ENCODE results near the gene CLK2.
"Not testable (repeated sequence)": the region's sequence is repeated elsewhere in the genome, so short reads cannot be mapped to it uniquely, and the experiment has no call there.

The CLK2 gene

DNA sequence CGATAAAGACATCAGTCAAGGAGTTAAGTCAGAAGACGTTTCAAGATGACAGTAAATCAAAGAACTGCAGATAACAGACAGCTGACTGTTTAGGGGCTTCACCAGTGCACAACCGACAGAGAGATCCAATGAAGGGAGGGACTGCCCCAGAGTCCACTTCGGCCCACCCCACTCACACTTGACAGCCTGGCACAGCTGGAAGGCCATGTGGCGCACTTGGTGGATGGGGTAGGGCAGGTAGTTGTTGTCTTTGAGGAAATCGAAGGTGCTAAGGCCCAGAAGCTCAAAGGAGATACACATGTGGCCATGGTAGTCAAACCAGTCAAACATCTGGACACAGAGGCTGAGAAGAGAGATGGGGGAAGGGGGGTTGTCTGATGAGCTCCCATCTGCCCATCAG lies 6.8 kb downstream of the CLK2 start:
- no peak for DNase-seq (ENCODE audit: low read depth)

DNA sequence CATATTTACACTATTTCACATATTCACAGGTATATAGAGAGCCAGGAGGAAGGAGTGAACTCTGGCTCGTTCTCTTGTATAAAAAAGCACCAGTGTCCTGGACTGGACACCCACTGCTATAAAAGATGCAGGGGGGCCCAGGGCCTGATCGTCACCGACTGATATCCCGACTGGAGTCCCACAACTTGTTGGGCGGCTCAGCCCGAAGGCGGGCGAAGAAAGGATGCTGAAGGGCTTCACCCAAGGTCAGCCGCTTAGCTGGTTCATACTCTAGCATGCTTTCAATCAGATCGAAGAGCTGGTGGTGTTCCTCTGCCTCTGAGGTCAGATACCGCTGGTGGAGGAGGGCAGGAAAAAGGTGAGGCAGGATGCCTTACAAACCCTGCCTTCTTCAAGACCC lies 10.2 kb downstream of the CLK2 start:
- DNase-seq (ENCODE audit: low read depth) = no peak

DNA sequence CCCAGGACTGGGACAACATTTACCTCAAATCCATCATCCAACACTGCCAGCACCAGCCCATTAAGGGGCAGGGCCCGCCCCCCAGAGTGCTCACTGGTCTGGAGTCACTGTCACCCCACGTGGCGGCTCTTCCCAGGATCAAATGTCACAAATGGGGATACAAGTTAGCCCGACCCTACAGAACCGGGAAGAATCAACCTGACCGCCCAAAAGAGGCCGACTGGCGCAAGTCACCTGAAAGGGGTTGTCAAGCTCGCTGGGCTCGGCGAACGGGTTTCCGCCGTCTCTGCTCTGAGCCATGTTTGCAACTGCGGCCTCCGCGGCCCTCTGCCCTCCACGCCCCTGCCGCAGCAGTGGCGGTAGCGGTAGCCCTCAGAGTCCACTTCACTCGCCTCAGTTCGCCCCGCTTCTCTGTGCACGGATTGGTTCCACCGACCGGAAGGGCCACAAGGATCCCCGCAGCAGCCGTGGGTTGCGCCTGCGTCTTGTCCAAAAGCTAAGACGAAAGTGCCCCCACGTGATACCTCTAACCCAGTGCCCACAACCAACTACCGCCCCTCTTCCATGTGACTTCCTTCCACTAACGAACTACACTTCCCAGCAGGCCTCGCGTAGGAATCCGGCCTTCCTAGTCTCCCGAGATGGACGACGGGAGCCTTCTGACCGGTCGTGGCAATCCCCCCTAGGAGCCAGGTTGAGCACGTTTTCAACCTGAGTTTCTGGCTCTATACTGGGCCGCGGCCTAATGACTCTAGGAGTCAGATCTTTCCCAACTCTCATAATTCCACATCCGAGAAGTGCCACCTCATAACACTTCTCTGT lies 11.2 kb downstream of the CLK2 start, which contains the start of gene SCAMP3:
TSS of gene SCAMP3 (minus strand) at position 509 of the 822 bp plus-strand sequence. CDS start at position 300, 209 bp downstream.
- peak; percentile 99 for DNase-seq (ENCODE audit: low read depth)

DNA sequence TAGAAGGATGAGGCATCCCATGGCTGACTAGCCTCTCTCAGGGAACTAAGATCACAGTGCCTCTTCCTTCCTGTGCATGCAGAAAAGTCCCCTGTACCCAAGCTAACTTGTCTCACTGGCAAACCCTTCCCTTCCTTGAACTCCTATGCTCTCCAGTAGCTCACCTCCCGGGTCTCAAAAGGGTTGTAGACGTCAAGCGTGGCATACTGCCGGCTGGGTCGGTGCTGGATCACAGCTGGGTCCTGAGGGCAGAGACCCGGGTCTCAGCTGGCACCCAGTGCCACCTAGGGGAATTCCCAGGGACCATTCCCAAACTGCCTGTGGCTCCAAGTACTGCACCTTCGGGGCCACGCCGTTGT lies 11.8 kb downstream of the CLK2 start:
- DNase-seq (ENCODE audit: low read depth) = peak; percentile 39

DNA sequence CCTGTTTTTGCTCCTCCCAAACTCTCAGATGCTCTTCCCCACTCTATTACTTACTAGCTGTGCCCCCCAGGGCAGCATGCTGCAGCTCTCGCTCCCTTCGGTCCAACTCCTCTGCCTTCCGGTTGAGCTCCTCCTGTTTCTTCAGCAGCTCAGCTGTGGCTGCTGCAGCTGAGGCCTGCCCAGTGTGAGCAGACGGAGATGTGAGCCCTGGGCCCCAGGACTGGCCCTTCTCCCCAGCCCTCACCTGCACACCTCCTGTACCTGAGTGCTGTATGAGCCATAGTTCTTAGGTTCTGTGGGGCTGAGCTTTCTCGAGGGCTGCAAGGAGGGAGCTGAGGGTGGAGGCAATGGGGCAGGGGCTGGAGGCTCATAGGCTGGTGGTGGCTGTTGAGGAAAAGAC lies 13.0 kb downstream of the CLK2 start:
- DNase-seq (ENCODE audit: low read depth) = no peak

DNA sequence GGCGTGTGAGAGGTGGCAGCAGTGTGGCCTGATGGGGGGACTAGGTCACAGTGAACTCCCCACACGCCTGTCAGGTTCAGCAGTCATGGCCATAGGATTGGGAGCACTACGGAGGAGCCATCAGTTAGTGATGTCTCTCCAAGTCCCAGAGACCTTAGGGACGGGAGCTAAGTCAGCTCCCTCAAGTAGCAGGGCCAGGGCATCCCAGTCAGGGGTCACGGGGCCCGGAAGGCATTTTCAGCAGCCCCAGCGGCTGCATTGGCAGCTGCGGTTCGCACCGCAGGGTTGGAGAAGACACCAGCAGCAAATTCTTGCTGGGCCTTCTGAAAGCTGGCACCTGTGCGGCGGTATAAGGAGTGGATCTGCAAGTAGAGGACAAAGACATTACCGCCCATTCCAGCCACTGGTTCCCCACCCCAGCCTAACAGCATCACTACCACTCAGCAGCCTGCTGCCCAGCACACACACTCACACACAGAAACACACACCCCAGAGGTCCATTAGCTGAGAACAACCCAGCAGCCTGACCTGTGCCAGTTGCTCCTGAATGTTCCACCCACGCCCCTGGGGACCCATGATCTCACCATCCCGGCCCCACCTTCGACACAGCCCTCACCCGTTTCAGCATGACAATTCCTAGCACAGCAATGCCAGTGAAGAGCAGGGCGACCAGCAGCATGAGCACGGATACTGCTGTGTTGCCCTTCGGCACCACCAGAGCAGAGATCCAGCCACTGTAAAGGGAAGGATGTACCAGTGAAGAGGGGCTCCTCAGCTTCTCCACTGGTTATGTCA lies 17.0 kb downstream of the CLK2 start:
- DNase-seq (ENCODE audit: low read depth) = no peak

DNA sequence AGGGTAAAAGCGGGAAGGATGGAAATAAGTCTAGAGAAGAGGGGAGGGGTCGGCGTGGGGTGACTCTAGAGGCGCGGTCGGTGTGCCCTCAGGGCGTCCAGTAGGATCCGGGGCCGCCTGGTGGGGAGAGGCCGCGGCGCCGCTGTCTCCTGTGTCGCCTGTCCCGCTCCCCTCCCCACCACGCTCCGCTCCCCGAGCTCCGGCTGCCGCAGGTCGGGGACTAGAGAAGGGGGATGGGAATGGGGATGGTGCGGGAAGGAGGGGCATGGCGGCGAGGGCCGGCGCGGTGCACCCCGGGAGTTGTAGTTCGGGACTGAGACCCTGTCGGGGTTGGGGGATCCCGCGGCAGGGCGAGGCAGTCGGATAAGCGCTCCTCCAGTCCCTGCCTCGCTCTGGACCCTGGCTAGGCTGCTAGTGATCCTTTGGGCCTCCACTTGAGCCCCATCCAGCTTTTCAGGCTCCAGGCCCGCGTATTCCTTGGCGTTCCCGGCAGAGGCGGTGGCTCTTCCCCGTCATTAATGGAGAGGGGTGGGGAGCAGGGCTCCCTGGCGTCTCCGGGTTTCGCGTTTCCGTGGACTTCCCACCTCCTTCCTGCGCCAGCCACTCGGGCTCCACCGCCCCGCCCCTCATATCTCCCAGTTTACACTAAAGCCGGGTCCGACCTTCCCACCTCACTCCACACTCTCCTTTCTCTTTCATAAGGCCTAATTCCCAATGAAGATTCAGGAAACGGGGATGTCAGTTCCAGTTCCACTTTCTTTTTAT lies 17.9 kb downstream of the CLK2 start, which contains the start of gene ENTREP3:
TSS of gene ENTREP3 (minus strand) at position 241 of the 765 bp plus-strand sequence. CDS start 606 bp downstream, outside the sequence.
- DNase-seq (ENCODE audit: low read depth) = peak; percentile 87

DNA sequence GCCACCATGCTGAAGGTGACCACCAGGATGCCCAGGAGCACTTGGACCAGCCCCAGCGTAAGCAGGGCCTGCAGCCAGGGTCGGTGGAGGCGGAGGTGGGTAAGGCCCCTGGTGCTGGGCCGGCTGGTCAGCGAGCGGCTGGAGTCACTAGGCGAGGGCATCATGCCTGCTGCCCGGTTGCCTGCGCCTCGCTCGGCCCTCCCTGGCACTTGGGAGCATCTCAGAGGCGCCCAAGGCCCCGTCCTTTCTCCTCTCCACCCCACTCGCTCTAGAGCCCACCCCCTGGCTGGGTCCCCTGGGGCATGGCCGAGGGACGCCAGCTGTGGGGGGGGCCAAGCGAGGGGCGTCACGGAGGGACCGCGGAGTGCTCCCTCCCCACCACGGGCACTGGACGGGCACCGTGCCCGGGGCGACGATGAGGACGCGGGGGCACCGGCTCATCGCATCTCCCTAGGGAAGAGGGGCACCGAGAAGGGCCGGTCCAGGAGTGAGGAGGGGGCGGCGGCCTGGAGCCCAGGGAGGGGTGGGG lies 18.5 kb downstream of the CLK2 start:
- peak; percentile 34 for DNase-seq (ENCODE audit: low read depth)

DNA sequence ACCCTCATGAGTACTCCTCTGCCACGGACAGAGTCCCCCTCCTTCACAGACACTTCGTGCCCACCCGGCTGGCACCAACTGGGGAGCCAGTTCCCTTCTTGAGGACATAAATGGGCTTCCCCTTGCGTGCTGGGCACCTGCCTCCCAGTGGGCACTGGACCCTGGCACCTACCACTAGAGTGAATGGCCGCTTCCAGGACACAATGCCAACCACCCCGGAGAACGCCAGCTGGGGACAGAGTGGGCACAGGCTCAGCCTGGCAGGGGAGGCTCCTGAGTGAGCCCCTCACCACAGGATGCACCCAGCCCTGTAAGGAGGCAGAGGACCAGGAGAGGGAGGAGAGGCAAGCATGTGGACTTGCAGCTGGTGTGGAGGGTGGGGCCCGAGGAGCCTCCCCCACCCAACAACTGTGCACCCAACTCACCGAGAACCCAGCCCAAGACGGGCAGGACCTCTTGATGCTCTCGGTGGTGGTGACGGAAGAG lies 19.0 kb downstream of the CLK2 start:
- DNase-seq (ENCODE audit: low read depth) = no peak

DNA sequence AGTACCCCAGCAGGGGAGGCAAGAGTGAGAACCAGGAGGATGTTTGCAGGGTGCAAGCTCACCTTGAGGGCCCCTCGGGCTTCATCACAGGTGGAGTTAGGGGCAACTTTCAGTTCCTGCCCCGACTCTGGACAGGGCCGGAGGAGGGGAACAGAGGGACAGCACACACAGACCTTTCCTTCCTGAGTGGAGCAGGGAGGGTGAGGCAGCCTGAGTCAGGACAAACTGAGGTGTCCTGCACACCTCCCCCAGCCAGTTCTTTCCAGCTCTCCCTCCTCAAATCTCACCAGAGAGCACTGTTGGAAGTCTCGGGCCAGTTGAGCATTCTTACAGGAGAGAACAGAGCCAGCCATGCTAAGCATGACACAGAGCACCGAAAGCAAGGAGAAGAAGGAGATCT lies 19.5 kb downstream of the CLK2 start:
- DNase-seq (ENCODE audit: low read depth) = no peak

DNA sequence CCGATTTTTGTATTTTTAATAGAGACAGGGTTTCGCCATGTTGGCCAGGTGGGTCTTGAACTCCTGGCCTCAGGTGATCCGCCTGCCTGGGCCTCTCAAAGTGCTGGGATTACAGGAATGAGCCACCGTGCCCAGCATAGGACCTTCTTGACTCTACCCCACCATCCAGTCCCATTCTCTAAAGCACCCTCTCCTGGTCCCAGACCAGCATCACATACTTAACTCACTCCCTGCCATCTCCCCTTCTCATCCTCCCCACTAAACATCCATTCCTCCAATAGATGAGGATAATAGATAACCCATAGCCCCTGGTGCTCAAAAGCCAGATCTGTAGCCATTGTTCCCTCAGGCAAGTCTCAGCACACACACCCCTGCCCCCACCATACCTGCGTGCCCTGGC lies 20.1 kb downstream of the CLK2 start:
- no peak for DNase-seq (ENCODE audit: low read depth)

DNA sequence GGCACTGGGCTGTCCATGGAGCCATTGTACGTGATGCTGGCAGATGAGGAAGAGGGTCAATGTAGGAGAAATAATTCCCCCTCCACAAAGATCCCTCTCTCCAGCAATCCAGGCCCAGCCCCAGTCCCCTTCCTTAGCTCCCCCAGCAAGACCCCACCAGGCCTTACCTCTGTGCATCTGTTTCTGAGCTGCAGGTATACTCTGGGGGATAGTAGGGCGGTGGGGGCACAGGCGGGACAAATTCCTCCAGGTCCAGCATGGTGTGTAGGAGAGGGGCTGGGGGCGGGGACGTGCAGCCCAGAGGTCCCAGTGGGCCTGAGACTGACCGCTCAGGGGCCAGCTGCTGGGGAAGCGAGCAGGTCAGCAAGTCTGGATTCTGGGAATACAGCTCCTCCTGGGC lies 21.7 kb downstream of the CLK2 start:
- DNase-seq (ENCODE audit: low read depth) = no peak

DNA sequence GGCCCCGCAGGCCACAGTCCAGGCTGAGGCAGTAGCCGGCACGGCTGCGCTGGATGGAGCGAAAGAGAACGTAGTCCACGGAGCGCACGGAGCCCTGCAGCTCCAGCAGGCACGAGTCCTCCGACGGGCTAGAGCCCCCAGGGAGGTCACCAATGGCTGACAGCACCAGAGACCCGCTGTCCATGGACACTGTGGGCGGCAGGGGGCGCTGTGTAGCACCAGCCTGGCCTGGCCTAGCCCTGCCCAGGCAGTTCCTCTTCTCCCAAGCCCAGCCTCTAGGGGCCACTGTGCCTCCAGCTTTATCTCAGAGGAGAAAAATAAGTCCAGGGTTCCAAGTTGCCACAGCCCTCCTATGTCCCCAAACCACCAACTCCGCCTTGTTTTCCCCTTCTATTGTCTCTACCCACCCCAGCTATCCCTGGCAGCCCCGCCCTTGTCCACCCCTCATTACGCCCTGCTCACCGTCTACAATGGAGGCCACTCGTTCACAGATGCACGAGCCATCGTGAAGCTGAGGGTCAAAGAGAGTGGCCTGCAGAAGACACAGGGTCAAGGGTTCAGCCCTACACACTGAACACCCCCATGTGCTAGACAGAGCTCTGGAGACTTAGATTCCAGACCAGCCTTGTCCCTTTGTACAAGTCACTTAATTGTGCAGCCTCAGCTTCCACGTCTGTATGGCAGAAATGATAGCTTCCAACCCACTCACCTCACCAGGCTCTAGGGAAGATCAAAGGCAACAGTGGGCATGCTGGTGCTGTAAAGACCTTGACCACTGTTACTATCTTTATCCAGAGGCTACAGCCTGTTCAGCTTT lies 22.5 kb downstream of the CLK2 start:
- peak; percentile 90 for DNase-seq (ENCODE audit: low read depth)

DNA sequence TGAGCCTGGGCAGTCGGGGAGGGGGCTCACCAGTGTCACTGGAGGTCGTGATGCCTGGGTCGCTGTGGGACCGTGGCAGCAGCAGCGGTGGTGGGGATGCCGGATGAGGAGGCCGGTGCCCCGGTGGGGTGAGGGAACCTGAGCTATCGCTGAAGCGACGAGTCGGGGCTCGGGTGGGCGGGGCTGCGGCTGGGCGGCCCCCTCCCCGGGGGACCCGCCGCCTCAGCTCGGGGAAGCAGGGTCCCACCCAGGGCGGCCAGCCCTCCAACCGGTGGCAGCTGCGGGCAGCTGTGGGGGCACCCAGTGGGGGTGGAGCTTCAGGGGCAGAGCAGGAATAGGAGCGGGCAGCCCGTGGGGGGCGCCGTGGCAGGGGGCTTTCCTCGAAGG lies 23.1 kb downstream of the CLK2 start:
- no peak for DNase-seq (ENCODE audit: low read depth)

DNA sequence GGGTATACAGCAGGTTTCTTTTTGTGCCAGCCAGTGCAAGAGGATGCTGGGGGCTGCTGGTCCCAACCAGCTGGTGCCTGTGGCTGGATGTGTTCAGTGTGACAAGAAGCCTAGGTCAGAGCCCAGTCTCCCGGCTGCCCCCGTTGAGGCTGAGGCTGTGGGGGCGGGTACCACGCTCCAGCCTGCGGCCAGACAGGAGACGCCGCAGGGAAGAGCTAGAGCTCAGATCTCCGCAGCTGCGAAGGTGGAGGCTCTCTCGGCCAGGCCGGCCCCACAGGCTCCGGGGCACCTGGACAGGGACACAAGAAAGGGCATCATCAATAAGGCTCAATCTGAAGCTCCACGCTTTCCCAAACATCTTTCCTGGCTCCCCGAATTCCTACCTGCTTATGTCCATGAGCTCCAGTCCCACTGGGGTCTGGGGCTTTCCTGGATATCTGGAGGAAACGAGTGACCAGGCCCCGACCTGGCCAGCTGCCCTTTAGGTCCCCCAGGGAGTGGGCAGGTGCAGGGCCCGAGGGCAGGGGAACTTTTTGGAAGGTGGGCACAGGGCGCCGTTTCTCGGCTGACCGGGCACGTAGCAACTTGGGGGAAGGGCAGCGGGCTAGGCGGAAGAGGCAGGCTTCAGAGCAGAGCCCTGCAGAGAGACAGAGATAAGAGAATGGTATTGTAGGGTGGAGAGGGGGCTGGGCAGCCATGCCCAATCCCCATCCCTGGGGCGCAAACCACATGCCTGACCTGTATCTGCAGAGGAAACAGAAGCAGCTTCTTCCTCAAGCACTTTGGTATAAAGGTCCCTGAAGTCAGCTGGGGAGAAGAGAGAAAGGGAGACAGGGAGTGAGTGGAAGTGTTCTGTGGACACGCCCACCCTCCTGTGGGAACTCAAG lies 25.4 kb downstream of the CLK2 start:
- DNase-seq (ENCODE audit: low read depth) = no peak

DNA sequence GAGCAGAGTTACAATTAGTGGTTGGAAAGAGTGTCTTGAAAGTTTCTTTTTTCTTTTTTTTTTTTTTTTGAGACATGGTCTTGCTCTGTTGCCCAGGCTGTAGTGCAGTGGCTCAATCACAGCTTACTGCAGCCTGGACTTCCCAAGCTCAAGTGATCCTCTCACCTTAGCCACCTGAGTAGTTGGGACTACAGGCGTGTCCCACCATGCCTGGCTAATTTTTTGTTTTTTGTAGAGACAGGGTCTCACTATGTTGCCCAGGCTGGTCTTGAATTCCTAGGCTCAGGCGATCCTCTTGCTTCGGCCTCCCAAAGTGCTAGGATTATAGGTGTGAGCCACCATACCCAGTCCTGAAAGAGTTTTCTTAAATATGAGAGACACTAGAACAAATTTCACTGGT lies 26.5 kb downstream of the CLK2 start:
- DNase-seq (ENCODE audit: low read depth) = not testable (repeated sequence)

DNA sequence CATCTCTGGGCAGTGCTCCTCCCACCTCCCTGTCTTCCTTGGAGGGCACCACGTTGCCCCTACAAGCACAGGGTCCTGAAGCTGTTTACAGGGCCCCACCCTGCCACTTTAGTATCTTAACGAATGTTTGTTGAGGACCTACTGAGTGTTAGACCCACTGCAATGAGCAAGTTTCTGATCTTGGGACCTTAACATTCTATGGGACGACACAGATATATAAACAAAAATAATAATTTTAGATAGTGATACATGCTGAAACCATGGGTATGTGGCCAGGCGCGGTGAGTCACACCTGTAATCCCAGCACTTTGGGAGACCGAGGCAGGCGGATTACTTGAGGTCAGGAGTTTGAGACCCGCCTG lies 28.2 kb downstream of the CLK2 start:
- no peak for DNase-seq (ENCODE audit: low read depth)

DNA sequence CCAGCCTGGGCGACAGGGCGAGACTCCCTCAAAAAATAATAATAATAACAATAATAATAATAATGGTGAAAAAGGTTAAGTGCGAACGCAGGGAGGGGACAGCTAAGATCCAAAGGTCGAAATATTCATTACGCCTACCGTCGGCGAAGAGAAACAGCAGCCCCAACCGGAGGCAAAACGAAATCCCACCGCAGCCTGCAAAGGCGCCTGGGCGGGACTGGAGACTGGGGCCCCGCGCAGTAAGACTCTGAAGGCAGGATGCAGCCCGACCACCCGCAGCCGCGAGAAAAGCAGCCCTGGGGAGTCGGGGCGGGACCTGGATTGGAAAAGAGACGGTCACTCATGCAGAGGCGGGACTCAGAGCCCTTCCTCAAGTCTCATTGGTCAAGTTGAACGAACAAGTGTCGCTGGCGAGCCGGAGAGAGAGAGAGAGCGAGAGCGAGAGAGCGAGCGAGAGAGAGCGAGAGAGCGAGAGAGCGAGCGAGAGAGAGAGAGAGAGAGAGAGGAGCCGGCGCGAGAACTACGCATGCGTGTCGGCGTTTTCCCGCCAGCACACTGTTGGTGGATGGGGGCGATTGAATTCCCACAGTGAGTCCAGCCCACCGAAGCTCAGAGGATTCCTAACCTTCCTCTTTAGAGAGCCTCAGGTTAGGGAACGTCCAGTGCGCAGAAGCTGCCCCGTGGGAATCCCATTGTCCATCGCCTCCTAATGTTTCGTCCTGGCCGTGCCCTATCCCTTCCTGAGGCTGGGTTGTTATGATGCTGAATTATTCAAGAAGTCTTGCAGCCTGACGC lies 28.7 kb downstream of the CLK2 start:
- DNase-seq (ENCODE audit: low read depth) = peak; percentile 99

DNA sequence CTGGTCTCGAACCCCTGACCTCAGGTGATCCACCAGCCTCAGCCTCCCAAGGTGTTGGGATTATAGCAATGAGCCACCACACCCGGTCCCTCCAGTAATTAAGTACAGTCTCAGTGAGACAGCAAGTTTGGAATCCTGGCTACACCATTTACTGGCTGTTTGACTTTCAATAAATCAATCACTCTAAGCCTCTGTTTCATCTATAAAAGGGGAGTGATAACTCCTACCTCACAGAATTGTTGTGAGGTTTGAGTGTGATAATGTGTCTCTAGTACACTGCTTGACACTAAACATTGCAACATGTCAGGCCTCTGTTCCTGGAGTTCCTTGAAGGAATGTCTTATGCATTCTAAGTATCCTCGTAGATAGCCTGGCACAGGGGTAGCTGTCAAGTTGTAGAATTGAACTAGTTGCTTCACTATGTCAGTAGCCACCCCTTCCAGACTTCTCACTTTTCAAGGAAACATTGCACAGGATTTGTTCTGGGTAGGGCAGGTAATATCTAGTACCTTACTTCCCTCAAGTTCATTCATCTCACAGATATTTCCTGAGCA lies 30.4 kb downstream of the CLK2 start:
- peak; percentile 36 for DNase-seq (ENCODE audit: low read depth)
